MM.1S (cell line): Measurements from ENCODE around the gene CBFA2T3.

Experiments used
- DNase-seq: peaks from one replicate; pipeline ENCODE4 v3.0.0-alpha.2; 2015
- H2AFZ ChIP-seq: fragments of 300-600 bp; sonication (generic); 2 replicates; pipeline ENCODE4 v1.6.0; 2016; ENCODE audit warnings: antibody characterized with exemption, low read length
- H3F3A ChIP-seq: fragments of 300-600 bp; sonication (generic); 2 replicates; pipeline ENCODE4 v1.6.1; 2016; ENCODE audit warnings: mild to moderate bottlenecking, antibody characterized with exemption, low read length, moderate library complexity, mixed read lengths; ENCODE audit not compliant: insufficient read depth
- H3K27ac ChIP-seq: fragments of 300-600 bp; sonication (generic); 2 replicates; pipeline ENCODE4 v1.5.1; 2016; ENCODE audit warnings: mild to moderate bottlenecking, low read length
- H3K27me3 ChIP-seq: fragments of 300-600 bp; sonication (generic); replicated peaks from 2 replicates; pipeline ENCODE4 v1.6.0; 2016; ENCODE audit warnings: low read length; ENCODE audit not compliant: insufficient read depth
- H3K36me3 ChIP-seq: fragments of 300-600 bp; sonication (generic); replicated peaks from 2 replicates; pipeline ENCODE4 v1.6.1; 2016; ENCODE audit warnings: mild to moderate bottlenecking, low read length, mixed read lengths; ENCODE audit not compliant: insufficient read depth
- H3K4me1 ChIP-seq: fragments of 300-600 bp; sonication (generic); 2 replicates; pipeline ENCODE4 v1.6.1; 2016; ENCODE audit warnings: low read length, mixed read lengths
- H3K4me2 ChIP-seq: fragments of 300-600 bp; sonication (generic); 2 replicates; pipeline ENCODE4 v1.6.0; 2016; ENCODE audit warnings: low read depth, low read length
- H3K4me3 ChIP-seq: fragments of 300-600 bp; sonication (generic); 2 replicates; pipeline ENCODE4 v1.5.1; 2016; ENCODE audit warnings: low read length, mixed read lengths
- H3K79me2 ChIP-seq: fragments of 300-600 bp; sonication (generic); 2 replicates; pipeline ENCODE4 v1.6.1; 2016; ENCODE audit warnings: mixed run types, low read length, mixed read lengths
- H3K9ac ChIP-seq: fragments of 300-600 bp; sonication (generic); 2 replicates; pipeline ENCODE4 v1.6.1; 2016; ENCODE audit warnings: low read length, mixed read lengths
- H3K9me2 ChIP-seq: fragments of 300-600 bp; sonication (generic); replicated peaks from 2 replicates; pipeline ENCODE4 v1.6.1; 2016; ENCODE audit warnings: mild to moderate bottlenecking, low read length, mixed read lengths; ENCODE audit not compliant: insufficient read depth
- H3K9me3 ChIP-seq: fragments of 300-600 bp; sonication (generic); replicated peaks from 2 replicates; pipeline ENCODE4 v1.6.1; 2016; ENCODE audit warnings: mild to moderate bottlenecking, low read length, mixed read lengths; ENCODE audit not compliant: insufficient read depth
- H4K20me1 ChIP-seq: fragments of 300-600 bp; sonication (generic); 2 replicates; pipeline ENCODE4 v1.6.1; 2016; ENCODE audit warnings: mild to moderate bottlenecking, low read length, moderate library complexity, mixed read lengths; ENCODE audit not compliant: insufficient read depth
- EZH2 ChIP-seq: fragments of 300-600 bp; sonication (generic); optimal IDR thresholded peaks from 2 replicates; pipeline ENCODE3; 2017; ENCODE audit warnings: low read depth, mild to moderate bottlenecking, antibody characterized with exemption, low read length, mixed read lengths
- EZH2phosphoT487 ChIP-seq: fragments of 300-600 bp; sonication (generic); IDR thresholded peaks from 2 replicates; pipeline ENCODE4 v1.6.1; 2018; ENCODE audit warnings: antibody characterized with exemption, low read length
- TF ChIP-seq, protein P1 (sequence below): fragments of 300-600 bp; sonication (generic); IDR thresholded peaks from 2 replicates; pipeline ENCODE4 v1.5.1; 2016; ENCODE audit warnings: antibody characterized with exemption, low read length, mixed read lengths

The CBFA2T3 gene

GRCh38 chr16:88939245-88939971, 37.6 kb downstream of the CBFA2T3 start:
- DNase-seq, result no peak
- Histone ChIP-seq H3K27ac (no peak overlapping the region), H3K4me1 (no peaks in the 10 kb centered on the region), H3K4me2 (no peak overlapping the region), H3K9me2 (no peaks in the 10 kb centered on the region), H3K9me3 (no peaks in the 10 kb centered on the region), H2AFZ (no peak overlapping the region), H3K4me3 (no peak overlapping the region), H3F3A (no peaks in the 10 kb centered on the region), H3K36me3 (no peaks in the 10 kb centered on the region), H3K9ac (no peak overlapping the region), H3K27me3 (no peaks in the 10 kb centered on the region), H3K79me2 (peaks cover 82% of the 10 kb centered on the region), H4K20me1 (no peaks in the 10 kb centered on the region)
- TF ChIP-seq EZH2 (no peak), EZH2phosphoT487 (no peak)
- TF ChIP-seq, protein P1, sequence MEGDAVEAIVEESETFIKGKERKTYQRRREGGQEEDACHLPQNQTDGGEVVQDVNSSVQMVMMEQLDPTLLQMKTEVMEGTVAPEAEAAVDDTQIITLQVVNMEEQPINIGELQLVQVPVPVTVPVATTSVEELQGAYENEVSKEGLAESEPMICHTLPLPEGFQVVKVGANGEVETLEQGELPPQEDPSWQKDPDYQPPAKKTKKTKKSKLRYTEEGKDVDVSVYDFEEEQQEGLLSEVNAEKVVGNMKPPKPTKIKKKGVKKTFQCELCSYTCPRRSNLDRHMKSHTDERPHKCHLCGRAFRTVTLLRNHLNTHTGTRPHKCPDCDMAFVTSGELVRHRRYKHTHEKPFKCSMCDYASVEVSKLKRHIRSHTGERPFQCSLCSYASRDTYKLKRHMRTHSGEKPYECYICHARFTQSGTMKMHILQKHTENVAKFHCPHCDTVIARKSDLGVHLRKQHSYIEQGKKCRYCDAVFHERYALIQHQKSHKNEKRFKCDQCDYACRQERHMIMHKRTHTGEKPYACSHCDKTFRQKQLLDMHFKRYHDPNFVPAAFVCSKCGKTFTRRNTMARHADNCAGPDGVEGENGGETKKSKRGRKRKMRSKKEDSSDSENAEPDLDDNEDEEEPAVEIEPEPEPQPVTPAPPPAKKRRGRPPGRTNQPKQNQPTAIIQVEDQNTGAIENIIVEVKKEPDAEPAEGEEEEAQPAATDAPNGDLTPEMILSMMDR, result no peak

DNA sequence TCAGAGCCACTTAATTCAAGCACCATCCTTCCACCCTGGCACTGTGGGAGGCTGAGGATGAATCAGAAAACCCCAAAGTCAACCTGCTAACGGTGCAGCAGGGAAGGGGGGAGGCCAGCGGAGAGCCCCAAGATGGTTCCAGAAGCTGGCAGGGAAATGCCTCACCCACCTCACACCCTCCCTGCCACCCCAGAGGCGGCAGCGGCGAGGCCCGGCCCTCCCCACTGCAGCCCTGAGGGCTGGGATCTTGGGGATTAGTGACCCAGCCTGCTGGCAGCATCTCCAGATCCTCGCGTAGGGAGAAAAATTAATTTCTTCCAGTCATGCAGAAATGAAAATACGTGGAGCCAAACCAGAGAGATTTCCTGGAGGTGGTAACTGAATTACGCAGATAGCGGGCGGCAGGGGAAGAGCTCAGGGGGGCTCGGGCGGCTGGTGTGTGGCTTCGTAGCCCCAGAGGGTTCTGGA, 38.2 kb downstream of the CBFA2T3 start:
- Histone ChIP-seq H3K9me2 (no peaks in the 10 kb centered on the region), H3K36me3 (no peaks in the 10 kb centered on the region), H3K4me1 (no peaks in the 10 kb centered on the region), H3K79me2 (peaks cover 84% of the 10 kb centered on the region), H3K27me3 (no peaks in the 10 kb centered on the region), H4K20me1 (no peaks in the 10 kb centered on the region), H2AFZ (no peak overlapping the region), H3F3A (no peaks in the 10 kb centered on the region), H3K4me2 (no peak overlapping the region), H3K9ac (no peak overlapping the region), H3K4me3 (no peak overlapping the region), H3K27ac (no peak overlapping the region), H3K9me3 (no peaks in the 10 kb centered on the region)
- no peak for DNase-seq
- TF ChIP-seq, protein P1, result no peak
- no peak for TF ChIP-seq EZH2phosphoT487
- no peak for TF ChIP-seq EZH2

- Histone ChIP-seq H3K79me2 (peaks cover 82% of the 10 kb centered on the region), H3K4me1 (no peaks in the 10 kb centered on the region), H2AFZ (no peak overlapping the region), H3K9ac (no peak overlapping the region), H3K27ac (no peak overlapping the region), H3K36me3 (no peaks in the 10 kb centered on the region), H4K20me1 (no peaks in the 10 kb centered on the region), H3K27me3 (no peaks in the 10 kb centered on the region), H3K4me3 (no peak overlapping the region), H3F3A (no peaks in the 10 kb centered on the region), H3K9me3 (no peaks in the 10 kb centered on the region), H3K9me2 (no peaks in the 10 kb centered on the region), H3K4me2 (no peak overlapping the region)
- DNase-seq, result no peak
- TF ChIP-seq, protein P1, result no peak
- TF ChIP-seq EZH2 (no peak), EZH2phosphoT487 (no peak)
These were observed 38.8 kb downstream of the CBFA2T3 start for GRCh38 chr16:88938119-88938776.
